HG03175 (cell line): ENCODE results near the gene PI4KB.
"Not testable (repeated sequence)": the region's sequence is repeated elsewhere in the genome, so short reads cannot be mapped to it uniquely, and the experiment has no call there.

ENCODE experiments used
- ATAC-seq: cut with Tn5 transposase; IDR thresholded peaks from one replicate; pipeline ENCODE4 v1.9.1; 2021; ENCODE audit warnings: mild to moderate bottlenecking, moderate library complexity; ENCODE audit not compliant: unreplicated experiment

The PI4KB gene

GRCh38 chr1:151281969-151282882, 45.0 kb downstream of the PI4KB start, which contains the start of gene ZNF687:
TSS of gene ZNF687 (plus strand) at chr1:151282299. CDS start at chr1:151286292, 3,993 bp downstream.
- ATAC-seq: peak; percentile 91

GRCh38 chr1:151281225-151281968, 45.8 kb downstream of the PI4KB start:
- ATAC-seq: peak; percentile 45

- no peak for ATAC-seq
Observed at GRCh38 chr1:151277249-151277648, 50.0 kb downstream of the PI4KB start.

GRCh38 chr1:151275341-151275740, 51.9 kb downstream of the PI4KB start:
- not testable (repeated sequence) for ATAC-seq

GRCh38 chr1:151273924-151274466, 53.2 kb downstream of the PI4KB start:
- no peak for ATAC-seq

- ATAC-seq: no peak
Observed at GRCh38 chr1:151267760-151268159, 59.5 kb downstream of the PI4KB start.

- ATAC-seq: no peak
Observed at GRCh38 chr1:151266821-151267220, 60.4 kb downstream of the PI4KB start.

GRCh38 chr1:151266315-151266714, 60.9 kb downstream of the PI4KB start:
- no peak for ATAC-seq

GRCh38 chr1:151265446-151266236, 61.6 kb downstream of the PI4KB start:
- no peak for ATAC-seq

- no peak for ATAC-seq
Observed at GRCh38 chr1:151259351-151259750, 67.9 kb downstream of the PI4KB start.

GRCh38 chr1:151255381-151255780, 71.8 kb downstream of the PI4KB start:
- no peak for ATAC-seq

GRCh38 chr1:151254217-151255213, 72.7 kb downstream of the PI4KB start, which contains the start of gene PSMD4:
TSS of gene PSMD4 (plus strand) at chr1:151254734. CDS start at chr1:151254783, 49 bp downstream.
- peak; percentile 92 for ATAC-seq

GRCh38 chr1:151251656-151252470, 75.4 kb downstream of the PI4KB start:
- peak; percentile 35 for ATAC-seq

- ATAC-seq: no peak
Observed at GRCh38 chr1:151246786-151247185, 80.4 kb downstream of the PI4KB start.

GRCh38 chr1:151243683-151244216, 83.5 kb downstream of the PI4KB start:
- ATAC-seq: no peak

- no peak for ATAC-seq
Observed at GRCh38 chr1:151242442-151242841, 84.8 kb downstream of the PI4KB start.
